Measurements from ENCODE around the gene SMIM30. TPM values are rescaled to one million over a fixed set of nuclear protein-coding genes. Genes with fewer than 3 reads are reported as not detected.

Gene SMIM30
- total RNA-seq, 4 donors from 2014 or later = 7.2 to 41.3 (median 12.1) TPM

DNA sequence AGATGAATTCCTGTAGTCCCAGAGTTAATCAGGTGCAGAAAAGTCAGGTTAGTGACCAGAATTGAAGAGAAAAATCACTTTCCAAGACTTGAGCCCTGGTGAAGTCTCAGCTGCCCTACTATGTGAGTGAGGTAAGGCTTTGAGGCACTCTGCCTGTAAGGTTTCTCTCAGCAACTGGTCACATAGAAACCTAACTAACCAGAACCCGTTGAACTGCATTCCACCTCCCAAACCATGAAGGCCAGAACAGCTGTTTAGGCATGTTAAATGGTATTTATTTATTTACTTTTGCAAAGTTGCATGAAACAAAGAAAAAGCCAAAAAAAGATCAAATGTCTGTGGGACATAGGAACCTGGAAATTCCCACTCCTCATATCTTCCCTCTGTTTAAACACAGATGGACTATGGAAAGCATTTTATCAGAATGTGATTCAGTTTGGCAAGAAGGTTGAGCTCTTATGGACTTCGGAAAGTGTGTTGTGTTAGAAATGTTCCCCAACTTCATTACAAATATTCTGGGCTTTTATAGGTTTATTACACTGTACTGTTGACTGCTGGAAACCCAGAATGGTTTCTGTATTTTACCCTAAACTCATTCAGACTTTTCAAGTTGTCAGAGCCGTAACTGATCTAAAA is 19.0 kb downstream of the SMIM30 start:
- no peak for DNase-seq
- Histone ChIP-seq H3K9me3 (no peaks in the 10 kb centered on the region), H3K27me3 (no peaks in the 10 kb centered on the region), H3K27ac (no peak overlapping the region), H3K36me3 (no peaks in the 10 kb centered on the region), H3K4me3 (no peak overlapping the region), H3K4me1 (no peaks in the 10 kb centered on the region)
- TF ChIP-seq, protein P1, sequence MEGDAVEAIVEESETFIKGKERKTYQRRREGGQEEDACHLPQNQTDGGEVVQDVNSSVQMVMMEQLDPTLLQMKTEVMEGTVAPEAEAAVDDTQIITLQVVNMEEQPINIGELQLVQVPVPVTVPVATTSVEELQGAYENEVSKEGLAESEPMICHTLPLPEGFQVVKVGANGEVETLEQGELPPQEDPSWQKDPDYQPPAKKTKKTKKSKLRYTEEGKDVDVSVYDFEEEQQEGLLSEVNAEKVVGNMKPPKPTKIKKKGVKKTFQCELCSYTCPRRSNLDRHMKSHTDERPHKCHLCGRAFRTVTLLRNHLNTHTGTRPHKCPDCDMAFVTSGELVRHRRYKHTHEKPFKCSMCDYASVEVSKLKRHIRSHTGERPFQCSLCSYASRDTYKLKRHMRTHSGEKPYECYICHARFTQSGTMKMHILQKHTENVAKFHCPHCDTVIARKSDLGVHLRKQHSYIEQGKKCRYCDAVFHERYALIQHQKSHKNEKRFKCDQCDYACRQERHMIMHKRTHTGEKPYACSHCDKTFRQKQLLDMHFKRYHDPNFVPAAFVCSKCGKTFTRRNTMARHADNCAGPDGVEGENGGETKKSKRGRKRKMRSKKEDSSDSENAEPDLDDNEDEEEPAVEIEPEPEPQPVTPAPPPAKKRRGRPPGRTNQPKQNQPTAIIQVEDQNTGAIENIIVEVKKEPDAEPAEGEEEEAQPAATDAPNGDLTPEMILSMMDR (IDR thresholded peaks at IDR 0.05) = no peak
- no peak for TF ChIP-seq POLR2A (IDR thresholded peaks at IDR 0.05)

DNA sequence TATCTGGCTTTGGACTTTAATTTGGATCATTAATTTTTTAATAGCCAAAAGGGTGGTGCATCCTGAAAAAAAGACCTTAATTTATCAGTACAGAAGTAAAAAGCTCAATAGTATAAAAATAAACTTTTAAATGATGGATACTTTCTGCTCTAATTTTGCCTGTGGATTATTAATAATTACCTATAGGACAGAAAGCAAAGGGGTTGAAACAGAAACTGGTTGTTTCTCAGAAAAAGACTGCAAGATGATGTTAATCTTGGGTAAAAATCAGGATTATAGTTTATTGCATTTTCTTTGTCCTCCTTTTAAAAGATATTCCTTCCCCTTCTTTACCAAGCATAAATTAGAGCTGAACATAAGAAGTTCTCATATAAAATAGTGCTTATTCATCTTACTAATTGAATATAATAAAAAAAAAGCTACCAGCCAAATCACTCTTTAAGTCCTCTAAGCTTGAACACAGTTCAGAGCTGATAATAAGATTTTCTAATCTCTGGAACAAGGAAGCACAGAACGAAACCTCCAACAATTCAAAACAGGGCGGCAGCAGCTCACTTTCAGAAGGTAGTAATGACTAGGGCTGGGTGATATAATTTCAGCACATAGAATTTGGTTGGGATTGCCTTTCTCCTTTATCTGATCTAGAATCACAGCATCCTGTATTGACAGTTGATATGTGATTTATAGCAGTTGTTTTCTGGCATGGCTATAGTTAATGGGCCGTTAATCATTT is 23.7 kb downstream of the SMIM30 start:
- no peak for TF ChIP-seq POLR2A (IDR thresholded peaks at IDR 0.05)
- TF ChIP-seq, protein P1 (IDR thresholded peaks at IDR 0.05) = no peak
- H3K36me3 ChIP-seq = no peaks in the 10 kb centered on the region
- no peak for DNase-seq
- H3K27me3 ChIP-seq = no peaks in the 10 kb centered on the region
- no peak overlapping the region for H3K27ac ChIP-seq
- H3K4me3 ChIP-seq = no peak overlapping the region
- H3K9me3 ChIP-seq = no peaks in the 10 kb centered on the region
- no peaks in the 10 kb centered on the region for H3K4me1 ChIP-seq

DNA sequence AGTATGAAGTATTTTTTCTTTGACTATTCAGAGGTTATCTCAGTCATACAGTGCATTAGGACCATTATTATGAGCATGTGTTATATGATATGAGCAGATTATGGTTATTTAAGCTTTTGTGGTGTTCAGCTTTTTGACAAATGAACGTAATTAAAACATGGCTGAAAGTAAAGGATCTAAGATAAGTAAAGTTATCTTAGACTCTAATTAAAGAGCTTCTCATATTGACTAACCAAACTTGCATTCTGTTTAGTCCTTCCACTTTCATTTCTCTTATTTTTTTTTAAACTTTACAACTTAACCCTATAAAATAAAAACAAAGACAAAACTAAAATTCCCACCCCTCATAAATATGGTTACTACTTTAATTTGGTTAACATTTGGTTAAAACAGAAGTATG is 24.8 kb downstream of the SMIM30 start:
- no peaks in the 10 kb centered on the region for H3K36me3 ChIP-seq
- no peak overlapping the region for H3K4me3 ChIP-seq
- no peaks in the 10 kb centered on the region for H3K27me3 ChIP-seq
- H3K9me3 ChIP-seq = no peaks in the 10 kb centered on the region
- H3K27ac ChIP-seq = no peak overlapping the region
- H3K4me1 ChIP-seq = no peaks in the 10 kb centered on the region
- no peak for DNase-seq
- TF ChIP-seq POLR2A (IDR thresholded peaks at IDR 0.05) = no peak
- TF ChIP-seq, protein P1 (IDR thresholded peaks at IDR 0.05) = no peak

DNA sequence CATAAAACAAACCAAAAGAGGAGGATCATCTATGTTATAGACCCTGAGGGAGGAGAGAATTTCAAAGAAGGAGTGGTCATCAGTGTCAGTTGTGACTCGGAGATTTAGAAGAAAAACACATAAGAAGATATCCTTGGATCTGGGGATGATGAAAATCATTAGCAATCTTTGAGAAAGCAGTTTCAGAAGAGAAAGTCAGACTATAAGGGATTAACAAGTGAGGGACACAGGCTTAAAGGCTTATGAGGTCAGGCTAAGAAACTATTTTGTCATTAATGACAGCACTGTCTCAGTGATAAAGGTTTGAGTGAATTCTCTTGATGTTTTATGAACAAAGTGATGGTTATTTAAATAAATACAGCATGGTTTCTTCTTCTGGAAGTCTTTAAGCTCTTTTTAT is 25.6 kb downstream of the SMIM30 start:
- Histone ChIP-seq H3K4me1 (no peaks in the 10 kb centered on the region), H3K36me3 (no peaks in the 10 kb centered on the region)
- TF ChIP-seq POLR2A (IDR thresholded peaks at IDR 0.05) = no peak
- TF ChIP-seq, protein P1 (IDR thresholded peaks at IDR 0.05) = no peak

DNA sequence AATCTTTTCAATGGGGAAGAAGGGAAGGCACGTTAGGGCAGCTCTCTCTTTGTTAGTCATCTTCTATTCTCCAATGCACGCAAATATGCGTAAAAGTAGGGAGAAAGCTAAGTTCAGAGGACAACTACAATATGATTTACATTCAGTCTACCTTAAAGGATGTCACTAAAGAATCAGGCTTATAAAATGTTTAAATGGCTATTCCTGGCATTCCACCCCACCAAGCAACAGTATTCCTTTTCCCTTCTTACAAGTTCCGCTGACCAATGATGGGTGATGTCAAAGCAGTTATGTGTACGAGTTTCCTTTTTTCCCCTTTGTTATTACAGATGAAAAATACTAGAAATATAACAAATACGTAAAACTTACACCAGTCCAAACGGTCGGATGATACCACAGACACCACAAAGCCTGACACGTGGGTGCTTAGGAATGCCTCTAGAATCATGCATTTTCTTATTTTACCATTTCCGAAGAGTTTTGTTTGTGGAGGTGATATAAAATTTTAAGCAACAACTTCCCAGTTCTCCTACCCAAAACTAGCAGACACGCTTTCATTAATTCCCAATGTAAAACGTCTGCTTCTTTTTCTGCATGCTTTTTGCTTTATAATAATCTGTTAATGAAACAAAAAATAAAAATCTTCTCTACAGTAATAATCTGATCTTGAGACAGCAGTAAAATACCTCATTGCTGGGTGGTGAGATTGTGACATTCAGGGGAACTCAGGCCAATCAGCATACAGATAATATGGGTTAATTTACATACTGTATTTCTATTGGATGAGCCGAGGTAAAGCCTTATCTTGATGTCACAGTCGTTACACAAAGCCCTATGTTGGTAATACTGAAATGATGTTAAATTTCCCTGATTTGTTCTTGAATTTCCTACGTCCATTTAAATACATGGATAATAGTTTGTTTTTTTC is 31.0 kb downstream of the SMIM30 start:
- no peak for DNase-seq
- no peak for TF ChIP-seq POLR2A (IDR thresholded peaks at IDR 0.05)
- TF ChIP-seq, protein P1 (IDR thresholded peaks at IDR 0.05) = no peak
- H3K4me1 ChIP-seq = no peaks in the 10 kb centered on the region
- H3K27ac ChIP-seq = peak overlapping the region in 1 of 4 donors; percentile 9
- no peaks in the 10 kb centered on the region for H3K36me3 ChIP-seq
- H3K4me3 ChIP-seq = peak overlapping the region in 1 of 4 donors; percentile 45
- H3K27me3 ChIP-seq = no peaks in the 10 kb centered on the region
- H3K9me3 ChIP-seq = no peaks in the 10 kb centered on the region

More for the DNA sequence above, 25.6 kb downstream of the SMIM30 start:
- H3K4me3 ChIP-seq = no peak overlapping the region
- H3K9me3 ChIP-seq = no peaks in the 10 kb centered on the region
- H3K27ac ChIP-seq = no peak overlapping the region
- DNase-seq = no peak
- H3K27me3 ChIP-seq = no peaks in the 10 kb centered on the region

Measured in Peyer's patch (tissue), 4 donors.